GM23338 (cell line): ENCODE results near the gene NLGN4X. TPM values are rescaled to one million over a fixed set of nuclear protein-coding genes. Genes with fewer than 3 reads are reported as not detected.

Experiments used
- ATAC-seq: fragments of 200-7000 bp; cut with Tn5 transposase; 3 replicates; pipeline ENCODE4 v1.9.1; 2020
- DNase-seq: peaks from one replicate; pipeline ENCODE4 v3.0.0-alpha.2; 2015; ENCODE audit warnings: low spot score
- H2AFZ ChIP-seq: fragments of 200-600 bp; sonication (generic); 2 replicates; pipeline ENCODE4 v1.8.0; 2016; ENCODE audit warnings: antibody characterized with exemption, mild to moderate bottlenecking, moderate library complexity
- H3F3A ChIP-seq: fragments of 200-600 bp; sonication (generic); replicated peaks from 2 replicates; pipeline ENCODE4 v1.8.0; 2017; ENCODE audit warnings: antibody characterized with exemption, mixed run types, low read depth
- H3K27ac ChIP-seq: fragments of 200-600 bp; sonication (generic); 2 replicates; pipeline ENCODE4 v1.6.1; 2016; ENCODE audit warnings: low read depth
- H3K27me3 ChIP-seq: fragments of 200-600 bp; sonication (generic); 2 replicates; pipeline ENCODE4 v1.8.0; 2016; ENCODE audit warnings: mild to moderate bottlenecking, mixed run types, moderate library complexity; ENCODE audit not compliant: insufficient read depth
- H3K36me3 ChIP-seq: fragments of 200-600 bp; sonication (generic); 2 replicates; pipeline ENCODE4 v1.8.0; 2016; ENCODE audit warnings: mild to moderate bottlenecking; ENCODE audit not compliant: insufficient read depth
- H3K4me1 ChIP-seq: fragments of 200-600 bp; sonication (generic); 2 replicates; pipeline ENCODE4 v1.8.0; 2016; ENCODE audit warnings: mild to moderate bottlenecking, moderate library complexity; ENCODE audit not compliant: insufficient read depth
- H3K4me2 ChIP-seq: fragments of 200-600 bp; sonication (generic); 2 replicates; pipeline ENCODE4 v1.7.1; 2017; ENCODE audit warnings: mixed run types
- H3K4me3 ChIP-seq: fragments of 200-600 bp; sonication (generic); 2 replicates; pipeline ENCODE4 v1.6.1; 2016; ENCODE audit warnings: mixed run types
- H3K79me2 ChIP-seq: fragments of 200-600 bp; sonication (generic); replicated peaks from 2 replicates; pipeline ENCODE4 v1.8.0; 2017; ENCODE audit warnings: mild to moderate bottlenecking; ENCODE audit not compliant: insufficient read depth
- H3K9me2 ChIP-seq: fragments of 200-600 bp; sonication (generic); 2 replicates; pipeline ENCODE4 v1.8.0; 2017; ENCODE audit not compliant: insufficient read depth
- H4K20me1 ChIP-seq: fragments of 200-600 bp; sonication (generic); replicated peaks from 2 replicates; pipeline ENCODE4 v1.8.0; 2017; ENCODE audit warnings: mild to moderate bottlenecking; ENCODE audit not compliant: insufficient read depth
- H3K27ac Mint-ChIP-seq: 2 replicates; pipeline ENCODE4 v1.8.0; 2020; ENCODE audit warnings: inconsistent platforms, mild to moderate bottlenecking, moderate library complexity, mixed read lengths
- H3K27me3 Mint-ChIP-seq: 3 replicates; pipeline ENCODE4 v1.8.0; 2022; ENCODE audit warnings: low read depth, mild to moderate bottlenecking, moderate library complexity, mixed read lengths, inconsistent platforms; ENCODE audit not compliant: insufficient read depth, poor library complexity
- H3K36me3 Mint-ChIP-seq: 3 replicates; pipeline ENCODE4 v1.8.0; 2021; ENCODE audit warnings: low read depth, mild to moderate bottlenecking, inconsistent platforms, moderate library complexity, mixed read lengths
- H3K4me1 Mint-ChIP-seq: 3 replicates; pipeline ENCODE4 v1.8.0; 2020; ENCODE audit warnings: mild to moderate bottlenecking, inconsistent platforms, mixed read lengths
- H3K4me3 Mint-ChIP-seq: 3 replicates; pipeline ENCODE4 v1.8.0; 2021; ENCODE audit warnings: moderate library complexity, mild to moderate bottlenecking, inconsistent platforms, mixed read lengths
- H3K9me3 Mint-ChIP-seq: 3 replicates; pipeline ENCODE4 v1.8.0; 2020; ENCODE audit warnings: moderate library complexity, mild to moderate bottlenecking, inconsistent platforms, mixed read lengths
- CREB1 ChIP-seq: fragments of 250-450 bp; sonication (Bioruptor Pico); IDR thresholded peaks from 2 replicates; pipeline ENCODE4 v1.5.0; 2020; ENCODE audit warnings: low read depth, mild to moderate bottlenecking, moderate library complexity
- EZH2 ChIP-seq: fragments of 200-600 bp; sonication (generic); IDR thresholded peaks from one replicate; pipeline ENCODE4 v1.8.0; 2017; ENCODE audit warnings: antibody characterized with exemption, mild to moderate bottlenecking, low read depth; ENCODE audit not compliant: unreplicated experiment
- JUNB ChIP-seq: IDR thresholded peaks from one replicate; pipeline ENCODE4 v1.6.1; 2016; ENCODE audit warnings: antibody characterized with exemption; ENCODE audit not compliant: unreplicated experiment
- NANOG ChIP-seq: IDR thresholded peaks from 2 replicates; pipeline ENCODE4 v1.6.1; 2016; ENCODE audit warnings: antibody characterized with exemption, borderline replicate concordance
- POLR2AphosphoS5 ChIP-seq: IDR thresholded peaks from 2 replicates; pipeline ENCODE4 v1.6.1; 2016; ENCODE audit warnings: antibody characterized with exemption, low read depth
- STAT1 ChIP-seq: IDR thresholded peaks from one replicate; pipeline ENCODE4 v1.6.1; 2016; ENCODE audit warnings: antibody characterized with exemption; ENCODE audit not compliant: unreplicated experiment
- ZNF114 ChIP-seq: fragments of 250-450 bp; sonication (Bioruptor Pico); IDR thresholded peaks from 2 replicates; pipeline ENCODE4 v1.5.0; 2020; ENCODE audit warnings: mild to moderate bottlenecking, moderate library complexity
- ZNF331 ChIP-seq: fragments of 250-450 bp; sonication (Bioruptor Pico); IDR thresholded peaks from 2 replicates; pipeline ENCODE4 v1.5.0; 2020; ENCODE audit warnings: low read depth, mild to moderate bottlenecking, moderate library complexity
- polyA plus RNA-seq: library from polyadenylated mRNA; unstranded; fragments of >200 nt; fragmentation: Nextera tagmentation; extraction: Ambion mirVana; gene quantifications from 2 replicates; pipeline ENCODE4 v1.2.1, GENCODE V29; 2016
- total RNA-seq: library from RNA; depleted of rRNA; stranded (reverse); fragments of >200 nt; shearing (Covaris generic); gene quantifications from 2 replicates; pipeline ENCODE4 v1.2.3, GENCODE V29; 2014
- TF ChIP-seq, protein P1 (sequence below), 2 experiments: fragments of 200-600 bp in 1 of 2; sonication (generic) in 1 of 2; conservative IDR thresholded peaks; 2 replicates each; pipeline versions ENCODE4 v1.5.1 to v1.6.1; 2016 to 2017; ENCODE audit warnings: antibody characterized with exemption in 2 of 2, low read depth in 2 of 2, mild to moderate bottlenecking in 2 of 2, moderate library complexity in 1 of 2
- TF ChIP-seq, protein P2 (sequence below): IDR thresholded peaks from 2 replicates; pipeline ENCODE4 v1.6.1; 2016; ENCODE audit warnings: antibody characterized with exemption
- TF ChIP-seq, protein P3 (sequence below): IDR thresholded peaks from one replicate; pipeline ENCODE4 v1.6.1; 2018; ENCODE audit warnings: antibody characterized with exemption; ENCODE audit not compliant: unreplicated experiment
- TF ChIP-seq, protein P4 (sequence below): fragments of 250-450 bp; sonication (Bioruptor Pico); IDR thresholded peaks from 2 replicates; pipeline ENCODE4 v1.5.0; 2020; ENCODE audit warnings: mild to moderate bottlenecking, moderate library complexity

NLGN4X gene
- total and polyA plus RNA-seq, 2 experiments from 2014 or later: 36.0 to 86.5 TPM

DNA sequence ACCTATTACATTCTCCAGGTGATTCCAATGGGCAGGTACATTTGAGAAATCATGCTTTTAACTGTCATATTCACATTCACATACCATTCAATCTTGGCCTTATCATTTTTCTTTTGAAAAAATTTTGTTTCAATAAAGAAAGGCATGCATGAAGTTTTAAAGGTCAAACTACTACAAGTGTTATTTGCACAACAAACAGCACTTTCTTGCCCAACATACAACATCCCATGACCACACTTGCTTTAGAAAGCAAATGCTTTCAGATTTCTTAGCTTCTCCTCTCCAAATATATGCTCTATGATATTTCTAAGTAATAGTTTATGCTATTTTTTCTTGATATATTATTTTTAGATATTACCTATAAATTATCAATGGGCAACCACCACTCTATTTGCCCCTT is 58.2 kb downstream of the NLGN4X start:
- H3K79me2 ChIP-seq: peaks cover 98% of the 10 kb centered on the region

More for the DNA sequence above, 58.2 kb downstream of the NLGN4X start:
- no peaks in the 10 kb centered on the region for H3F3A ChIP-seq
- H3K36me3 ChIP-seq: no peaks in the 10 kb centered on the region
- no peak overlapping the region for H3K4me3 ChIP-seq
- no peaks in the 10 kb centered on the region for H3K27me3 ChIP-seq
- peaks cover 12% of the 10 kb centered on the region for H3K4me1 ChIP-seq
- no peak for DNase-seq
- no peak for ATAC-seq
- H4K20me1 ChIP-seq: no peaks in the 10 kb centered on the region; the same call in 1 of the 2 replicates
- TF ChIP-seq, protein P1, sequence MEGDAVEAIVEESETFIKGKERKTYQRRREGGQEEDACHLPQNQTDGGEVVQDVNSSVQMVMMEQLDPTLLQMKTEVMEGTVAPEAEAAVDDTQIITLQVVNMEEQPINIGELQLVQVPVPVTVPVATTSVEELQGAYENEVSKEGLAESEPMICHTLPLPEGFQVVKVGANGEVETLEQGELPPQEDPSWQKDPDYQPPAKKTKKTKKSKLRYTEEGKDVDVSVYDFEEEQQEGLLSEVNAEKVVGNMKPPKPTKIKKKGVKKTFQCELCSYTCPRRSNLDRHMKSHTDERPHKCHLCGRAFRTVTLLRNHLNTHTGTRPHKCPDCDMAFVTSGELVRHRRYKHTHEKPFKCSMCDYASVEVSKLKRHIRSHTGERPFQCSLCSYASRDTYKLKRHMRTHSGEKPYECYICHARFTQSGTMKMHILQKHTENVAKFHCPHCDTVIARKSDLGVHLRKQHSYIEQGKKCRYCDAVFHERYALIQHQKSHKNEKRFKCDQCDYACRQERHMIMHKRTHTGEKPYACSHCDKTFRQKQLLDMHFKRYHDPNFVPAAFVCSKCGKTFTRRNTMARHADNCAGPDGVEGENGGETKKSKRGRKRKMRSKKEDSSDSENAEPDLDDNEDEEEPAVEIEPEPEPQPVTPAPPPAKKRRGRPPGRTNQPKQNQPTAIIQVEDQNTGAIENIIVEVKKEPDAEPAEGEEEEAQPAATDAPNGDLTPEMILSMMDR (conservative IDR thresholded peaks at IDR 0.05; ENCODE audit: low read depth in 2 of 2): no peak
- TF ChIP-seq POLR2AphosphoS5 (no peak), JUNB (no peak), CREB1 (CRISPR knock-in tag) (no peak), ZNF114 (CRISPR knock-in tag) (no peak), NANOG (no peak), ZNF331 (CRISPR knock-in tag) (no peak), EZH2 (no peak), STAT1 (no peak)
- TF ChIP-seq, protein P2, sequence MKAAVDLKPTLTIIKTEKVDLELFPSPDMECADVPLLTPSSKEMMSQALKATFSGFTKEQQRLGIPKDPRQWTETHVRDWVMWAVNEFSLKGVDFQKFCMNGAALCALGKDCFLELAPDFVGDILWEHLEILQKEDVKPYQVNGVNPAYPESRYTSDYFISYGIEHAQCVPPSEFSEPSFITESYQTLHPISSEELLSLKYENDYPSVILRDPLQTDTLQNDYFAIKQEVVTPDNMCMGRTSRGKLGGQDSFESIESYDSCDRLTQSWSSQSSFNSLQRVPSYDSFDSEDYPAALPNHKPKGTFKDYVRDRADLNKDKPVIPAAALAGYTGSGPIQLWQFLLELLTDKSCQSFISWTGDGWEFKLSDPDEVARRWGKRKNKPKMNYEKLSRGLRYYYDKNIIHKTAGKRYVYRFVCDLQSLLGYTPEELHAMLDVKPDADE: no peak
- TF ChIP-seq, protein P3, sequence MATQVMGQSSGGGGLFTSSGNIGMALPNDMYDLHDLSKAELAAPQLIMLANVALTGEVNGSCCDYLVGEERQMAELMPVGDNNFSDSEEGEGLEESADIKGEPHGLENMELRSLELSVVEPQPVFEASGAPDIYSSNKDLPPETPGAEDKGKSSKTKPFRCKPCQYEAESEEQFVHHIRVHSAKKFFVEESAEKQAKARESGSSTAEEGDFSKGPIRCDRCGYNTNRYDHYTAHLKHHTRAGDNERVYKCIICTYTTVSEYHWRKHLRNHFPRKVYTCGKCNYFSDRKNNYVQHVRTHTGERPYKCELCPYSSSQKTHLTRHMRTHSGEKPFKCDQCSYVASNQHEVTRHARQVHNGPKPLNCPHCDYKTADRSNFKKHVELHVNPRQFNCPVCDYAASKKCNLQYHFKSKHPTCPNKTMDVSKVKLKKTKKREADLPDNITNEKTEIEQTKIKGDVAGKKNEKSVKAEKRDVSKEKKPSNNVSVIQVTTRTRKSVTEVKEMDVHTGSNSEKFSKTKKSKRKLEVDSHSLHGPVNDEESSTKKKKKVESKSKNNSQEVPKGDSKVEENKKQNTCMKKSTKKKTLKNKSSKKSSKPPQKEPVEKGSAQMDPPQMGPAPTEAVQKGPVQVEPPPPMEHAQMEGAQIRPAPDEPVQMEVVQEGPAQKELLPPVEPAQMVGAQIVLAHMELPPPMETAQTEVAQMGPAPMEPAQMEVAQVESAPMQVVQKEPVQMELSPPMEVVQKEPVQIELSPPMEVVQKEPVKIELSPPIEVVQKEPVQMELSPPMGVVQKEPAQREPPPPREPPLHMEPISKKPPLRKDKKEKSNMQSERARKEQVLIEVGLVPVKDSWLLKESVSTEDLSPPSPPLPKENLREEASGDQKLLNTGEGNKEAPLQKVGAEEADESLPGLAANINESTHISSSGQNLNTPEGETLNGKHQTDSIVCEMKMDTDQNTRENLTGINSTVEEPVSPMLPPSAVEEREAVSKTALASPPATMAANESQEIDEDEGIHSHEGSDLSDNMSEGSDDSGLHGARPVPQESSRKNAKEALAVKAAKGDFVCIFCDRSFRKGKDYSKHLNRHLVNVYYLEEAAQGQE: no peak
- TF ChIP-seq, protein P4, sequence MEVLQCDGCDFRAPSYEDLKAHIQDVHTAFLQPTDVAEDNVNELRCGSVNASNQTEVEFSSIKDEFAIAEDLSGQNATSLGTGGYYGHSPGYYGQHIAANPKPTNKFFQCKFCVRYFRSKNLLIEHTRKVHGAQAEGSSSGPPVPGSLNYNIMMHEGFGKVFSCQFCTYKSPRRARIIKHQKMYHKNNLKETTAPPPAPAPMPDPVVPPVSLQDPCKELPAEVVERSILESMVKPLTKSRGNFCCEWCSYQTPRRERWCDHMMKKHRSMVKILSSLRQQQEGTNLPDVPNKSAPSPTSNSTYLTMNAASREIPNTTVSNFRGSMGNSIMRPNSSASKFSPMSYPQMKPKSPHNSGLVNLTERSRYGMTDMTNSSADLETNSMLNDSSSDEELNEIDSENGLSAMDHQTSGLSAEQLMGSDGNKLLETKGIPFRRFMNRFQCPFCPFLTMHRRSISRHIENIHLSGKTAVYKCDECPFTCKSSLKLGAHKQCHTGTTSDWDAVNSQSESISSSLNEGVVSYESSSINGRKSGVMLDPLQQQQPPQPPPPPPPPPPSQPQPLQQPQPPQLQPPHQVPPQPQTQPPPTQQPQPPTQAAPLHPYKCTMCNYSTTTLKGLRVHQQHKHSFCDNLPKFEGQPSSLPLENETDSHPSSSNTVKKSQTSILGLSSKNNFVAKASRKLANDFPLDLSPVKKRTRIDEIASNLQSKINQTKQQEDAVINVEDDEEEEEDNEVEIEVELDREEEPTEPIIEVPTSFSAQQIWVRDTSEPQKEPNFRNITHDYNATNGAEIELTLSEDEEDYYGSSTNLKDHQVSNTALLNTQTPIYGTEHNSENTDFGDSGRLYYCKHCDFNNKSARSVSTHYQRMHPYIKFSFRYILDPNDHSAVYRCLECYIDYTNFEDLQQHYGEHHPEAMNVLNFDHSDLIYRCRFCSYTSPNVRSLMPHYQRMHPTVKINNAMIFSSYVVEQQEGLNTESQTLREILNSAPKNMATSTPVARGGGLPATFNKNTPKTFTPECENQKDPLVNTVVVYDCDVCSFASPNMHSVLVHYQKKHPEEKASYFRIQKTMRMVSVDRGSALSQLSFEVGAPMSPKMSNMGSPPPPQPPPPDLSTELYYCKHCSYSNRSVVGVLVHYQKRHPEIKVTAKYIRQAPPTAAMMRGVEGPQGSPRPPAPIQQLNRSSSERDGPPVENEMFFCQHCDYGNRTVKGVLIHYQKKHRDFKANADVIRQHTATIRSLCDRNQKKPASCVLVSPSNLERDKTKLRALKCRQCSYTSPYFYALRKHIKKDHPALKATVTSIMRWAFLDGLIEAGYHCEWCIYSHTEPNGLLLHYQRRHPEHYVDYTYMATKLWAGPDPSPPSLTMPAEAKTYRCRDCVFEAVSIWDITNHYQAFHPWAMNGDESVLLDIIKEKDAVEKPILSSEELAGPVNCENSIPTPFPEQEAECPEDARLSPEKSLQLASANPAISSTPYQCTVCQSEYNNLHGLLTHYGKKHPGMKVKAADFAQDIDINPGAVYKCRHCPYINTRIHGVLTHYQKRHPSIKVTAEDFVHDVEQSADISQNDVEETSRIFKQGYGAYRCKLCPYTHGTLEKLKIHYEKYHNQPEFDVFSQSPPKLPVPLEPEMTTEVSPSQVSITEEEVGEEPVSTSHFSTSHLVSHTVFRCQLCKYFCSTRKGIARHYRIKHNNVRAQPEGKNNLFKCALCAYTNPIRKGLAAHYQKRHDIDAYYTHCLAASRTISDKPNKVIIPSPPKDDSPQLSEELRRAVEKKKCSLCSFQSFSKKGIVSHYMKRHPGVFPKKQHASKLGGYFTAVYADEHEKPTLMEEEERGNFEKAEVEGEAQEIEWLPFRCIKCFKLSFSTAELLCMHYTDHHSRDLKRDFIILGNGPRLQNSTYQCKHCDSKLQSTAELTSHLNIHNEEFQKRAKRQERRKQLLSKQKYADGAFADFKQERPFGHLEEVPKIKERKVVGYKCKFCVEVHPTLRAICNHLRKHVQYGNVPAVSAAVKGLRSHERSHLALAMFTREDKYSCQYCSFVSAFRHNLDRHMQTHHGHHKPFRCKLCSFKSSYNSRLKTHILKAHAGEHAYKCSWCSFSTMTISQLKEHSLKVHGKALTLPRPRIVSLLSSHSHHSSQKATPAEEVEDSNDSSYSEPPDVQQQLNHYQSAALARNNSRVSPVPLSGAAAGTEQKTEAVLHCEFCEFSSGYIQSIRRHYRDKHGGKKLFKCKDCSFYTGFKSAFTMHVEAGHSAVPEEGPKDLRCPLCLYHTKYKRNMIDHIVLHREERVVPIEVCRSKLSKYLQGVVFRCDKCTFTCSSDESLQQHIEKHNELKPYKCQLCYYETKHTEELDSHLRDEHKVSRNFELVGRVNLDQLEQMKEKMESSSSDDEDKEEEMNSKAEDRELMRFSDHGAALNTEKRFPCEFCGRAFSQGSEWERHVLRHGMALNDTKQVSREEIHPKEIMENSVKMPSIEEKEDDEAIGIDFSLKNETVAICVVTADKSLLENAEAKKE (CRISPR knock-in tag): no peak
- no peaks in the 10 kb centered on the region for H3K9me2 ChIP-seq
- H3K9me3 Mint-ChIP-seq: no peaks in the 10 kb centered on the region
- H2AFZ ChIP-seq: no peak overlapping the region
- H3K4me2 ChIP-seq: no peak overlapping the region
- H3K27ac Mint-ChIP-seq: no peak overlapping the region
- H3K27me3 Mint-ChIP-seq: peaks cover 9% of the 10 kb centered on the region
- no peak overlapping the region for H3K4me3 Mint-ChIP-seq
- H3K4me1 Mint-ChIP-seq: peaks cover 47% of the 10 kb centered on the region
- H3K27ac ChIP-seq: no peak overlapping the region
- H3K36me3 Mint-ChIP-seq: peaks cover 28% of the 10 kb centered on the region
